Stomach (tissue), 9 donors: Measurements from ENCODE around the gene LVRN. TPM values are rescaled to one million over a fixed set of nuclear protein-coding genes. Genes with fewer than 3 reads are reported as not detected.
A peak's percentile ranks its signal among the peaks of the same experiment; 100 is the strongest.

Experiments
- DNase-seq, 2 donors: peaks; one replicate each; pipeline versions ENCODE4 v3.0.0 to v3.0.0-alpha.2; 2013 to 2019
- H3K27ac ChIP-seq, 5 donors: fragments of 200-600 bp in 4 of 5; sonication (generic) in 4 of 5; one replicate each; pipeline ENCODE4 v1.5.1; 2013 to 2019; ENCODE audit warnings: mild to moderate bottlenecking in 1 of 5, moderate library complexity in 1 of 5
- H3K27me3 ChIP-seq, 3 donors: fragments of 200-600 bp; sonication (generic); one replicate each; pipeline ENCODE4 v1.5.1; 2017 to 2019; ENCODE audit warnings: mixed run types in 1 of 3
- H3K36me3 ChIP-seq, 4 donors: fragments of 200-600 bp; sonication (generic); 1 replicate in 3 of 4; 2 replicates in 1 of 4; pipeline ENCODE4 v1.5.1; 2016 to 2019
- H3K4me1 ChIP-seq, 4 donors: fragments of 200-600 bp; sonication (generic); one replicate each; pipeline ENCODE4 v1.5.1; 2016 to 2019
- H3K4me3 ChIP-seq, 4 donors: fragments of 200-600 bp; sonication (generic) in 3 of 4; one replicate each; pipeline ENCODE4 v1.5.1; 2016 to 2019; ENCODE audit warnings: mild to moderate bottlenecking in 1 of 4
- H3K9me3 ChIP-seq, 4 donors: fragments of 200-600 bp; sonication (generic); one replicate each; pipeline ENCODE4 v1.5.1; 2016 to 2019
- CTCF ChIP-seq, 7 experiments: fragments of 450-650 bp in 4 of 7; fragments of 200-600 bp in 3 of 7; sonication (generic) in 3 of 7; IDR thresholded peaks; one replicate each; pipeline ENCODE4 v1.5.1; 2016 to 2019; ENCODE audit warnings: antibody characterized with exemption in 7 of 7, control low read depth in 2 of 7, mild to moderate bottlenecking in 1 of 7
- EP300 ChIP-seq: sonication (generic); formaldehyde crosslinking; IDR thresholded peaks from one replicate; pipeline ENCODE4 v1.6.1; 2017; ENCODE audit warnings: antibody characterized with exemption
- POLR2A ChIP-seq, 4 donors: fragments of 450-650 bp; IDR thresholded peaks; one replicate each; pipeline ENCODE4 v1.6.1; 2016; ENCODE audit warnings: antibody characterized with exemption in 4 of 4, control low read depth in 2 of 4, mild to moderate bottlenecking in 1 of 4, moderate library complexity in 1 of 4
- POLR2AphosphoS5 ChIP-seq, 3 donors: sonication (generic); formaldehyde crosslinking; IDR thresholded peaks; one replicate each; pipeline ENCODE4 v1.6.1; 2016; ENCODE audit warnings: antibody characterized with exemption in 3 of 3
- WGBS, 5 donors: extraction: QIAGEN DNeasy Blood & Tissue Kit in 3 of 5; methylation state at CpG; one replicate each; pipeline versions ENCODE4 v1.1.5 to v1.1.7; 2013 to 2018; 5-methylcytosine and 5-hydroxymethylcytosine counted together
- intact Hi-C: fragments of 100-400 bp; cut with DNase I; formaldehyde crosslinking; loops from one replicate; pipeline ENCODE4 v1.15.1; 2023; ENCODE audit warnings: low total_unique reads
- polyA plus RNA-seq, 3 donors: library from polyadenylated mRNA; stranded (reverse); fragments of 200-250 nt; gene quantifications; one replicate each; pipeline ENCODE4 v1.2.3, GENCODE V29; 2013
- total RNA-seq, 5 donors: library from RNA; depleted of rRNA; stranded (reverse); fragments of >200 nt; gene quantifications; one replicate each; pipeline versions ENCODE4 v1.1.0 to v1.2.3, GENCODE V29; 2014 to 2016
- donor health status: healthy with polysubstance abuse.
- donor health status: Bipolar disorder and iron deficiency.
- donor health status: healthy.

LVRN gene
- total and polyA plus RNA-seq, 8 donors = 0.06 to 1.3 (median 0.35) TPM; not detected in 4

- Histone ChIP-seq H3K4me1 (no peaks in the 10 kb centered on the region), H3K27me3 (no peaks in the 10 kb centered on the region), H3K9me3 (no peaks in the 10 kb centered on the region), H3K4me3 (no peak overlapping the region), H3K36me3 (no peaks in the 10 kb centered on the region), H3K27ac (no peak overlapping the region)
- intact Hi-C loops = no loop called here
- TF ChIP-seq POLR2A (IDR thresholded peaks at IDR 0.05) = no peak
- 76 to 90% (median 81%) methylated on average over 1 of the region's 1 CpG for WGBS, 5 donors
- DNase-seq = no peak
Measured at GRCh38 chr5:116025866-116026265, 63.6 kb downstream of the LVRN start.

- no peak within 1 kb of the TSS for H3K27ac ChIP-seq
- no peaks in the 10 kb centered on the region for H3K27me3 ChIP-seq
- H3K4me3 ChIP-seq = no peak within 1 kb of the TSS
- WGBS, 5 donors = 33 to 47% (median 39%) methylated on average over 9 of the region's 9 CpGs
- H3K36me3 ChIP-seq = no peaks in the 10 kb centered on the region
- intact Hi-C loops = no loop called here
- TF ChIP-seq CTCF (IDR thresholded peaks at IDR 0.05) (peak in 1 of 7 experiments; percentile 29), POLR2A (IDR thresholded peaks at IDR 0.05) (no peak)
- H3K4me1 ChIP-seq = no peaks in the 10 kb centered on the region
- peak; percentile 35 to 62 for DNase-seq
- H3K9me3 ChIP-seq = no peaks in the 10 kb centered on the region
Measured at GRCh38 chr5:116032094-116032517, 69.8 kb downstream of the LVRN start, which contains the start of gene ARL14EPL. Gene ARL14EPL (plus strand): TSS chr5:116032472. CDS start chr5:116051466, 18,994 bp downstream.

- Histone ChIP-seq H3K27me3 (no peaks in the 10 kb centered on the region), H3K36me3 (no peaks in the 10 kb centered on the region), H3K4me3 (no peak overlapping the region), H3K9me3 (no peaks in the 10 kb centered on the region), H3K4me1 (no peaks in the 10 kb centered on the region), H3K27ac (no peak overlapping the region)
- intact Hi-C loops = no loop called here
- WGBS, 5 donors = 67 to 80% (median 75%) methylated on average over 3 of the region's 3 CpGs
- no peak for DNase-seq
- TF ChIP-seq POLR2AphosphoS5 (IDR thresholded peaks at IDR 0.05) (no peak), CTCF (IDR thresholded peaks at IDR 0.05) (no peak), POLR2A (IDR thresholded peaks at IDR 0.05) (no peak), EP300 (no peak)
Measured at GRCh38 chr5:116032991-116033390, 70.7 kb downstream of the LVRN start.

- Histone ChIP-seq H3K4me1 (no peaks in the 10 kb centered on the region), H3K9me3 (no peaks in the 10 kb centered on the region), H3K27ac (no peak overlapping the region), H3K36me3 (no peaks in the 10 kb centered on the region), H3K4me3 (no peak overlapping the region), H3K27me3 (no peaks in the 10 kb centered on the region)
- 73 to 88% (median 83%) methylated on average over 5 of the region's 5 CpGs for WGBS, 5 donors
- TF ChIP-seq CTCF (IDR thresholded peaks at IDR 0.05) (no peak), EP300 (no peak), POLR2AphosphoS5 (IDR thresholded peaks at IDR 0.05) (no peak), POLR2A (IDR thresholded peaks at IDR 0.05) (no peak)
- no peak for DNase-seq
- intact Hi-C loops = no loop called here
Measured at GRCh38 chr5:116035123-116035522, 72.8 kb downstream of the LVRN start.

- no peaks in the 10 kb centered on the region for H3K4me1 ChIP-seq
- DNase-seq = no peak
- H3K9me3 ChIP-seq = no peaks in the 10 kb centered on the region
- no peaks in the 10 kb centered on the region for H3K36me3 ChIP-seq
- TF ChIP-seq CTCF (IDR thresholded peaks at IDR 0.05) (no peak), POLR2AphosphoS5 (IDR thresholded peaks at IDR 0.05) (no peak), EP300 (no peak), POLR2A (IDR thresholded peaks at IDR 0.05) (no peak)
- intact Hi-C loops = no loop called here
- 59 to 70% (median 64%) methylated on average over 3 of the region's 3 CpGs for WGBS, 5 donors
- H3K4me3 ChIP-seq = no peak overlapping the region
- no peaks in the 10 kb centered on the region for H3K27me3 ChIP-seq
- H3K27ac ChIP-seq = no peak overlapping the region
Measured at GRCh38 chr5:116037236-116037822, 75.1 kb downstream of the LVRN start.
